Activated gamma-delta T cell treated with anti-CD3 and anti-CD28 coated beads, Interleukin-2, amount 50 U/mL, for 16 hours (primary cell): ENCODE results near the gene KRT74.
A peak's percentile ranks its signal among the peaks of the same experiment; 100 is the strongest.
"Not testable (repeated sequence)": the region's sequence is repeated elsewhere in the genome, so short reads cannot be mapped to it uniquely, and the experiment has no call there.

Experiments
- DNase-seq: peaks from one replicate; pipeline ENCODE4 v3.0.0-alpha.2; 2020; ENCODE audit warnings: low read depth

The KRT74 gene

DNA sequence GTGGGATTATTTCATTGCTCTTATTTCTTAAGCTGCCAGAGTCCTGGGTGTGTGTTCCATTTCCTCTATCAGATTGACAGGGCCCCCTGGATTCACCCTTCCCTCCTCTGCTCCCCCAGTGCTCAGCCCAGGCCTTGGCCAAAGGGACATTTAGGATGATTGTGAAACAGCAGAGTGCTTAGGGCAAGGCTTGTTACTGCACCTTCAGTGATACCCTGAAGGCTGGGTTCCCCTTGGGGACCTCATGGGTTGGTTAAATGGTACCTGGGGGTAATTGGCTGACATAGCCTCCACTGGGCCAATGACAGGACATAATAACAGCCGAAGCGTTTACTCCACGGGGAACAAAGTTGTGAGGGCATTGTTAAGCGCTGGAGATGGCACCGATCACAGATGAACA lies 28.9 kb upstream of the KRT74 start:
- no peak for DNase-seq

DNA sequence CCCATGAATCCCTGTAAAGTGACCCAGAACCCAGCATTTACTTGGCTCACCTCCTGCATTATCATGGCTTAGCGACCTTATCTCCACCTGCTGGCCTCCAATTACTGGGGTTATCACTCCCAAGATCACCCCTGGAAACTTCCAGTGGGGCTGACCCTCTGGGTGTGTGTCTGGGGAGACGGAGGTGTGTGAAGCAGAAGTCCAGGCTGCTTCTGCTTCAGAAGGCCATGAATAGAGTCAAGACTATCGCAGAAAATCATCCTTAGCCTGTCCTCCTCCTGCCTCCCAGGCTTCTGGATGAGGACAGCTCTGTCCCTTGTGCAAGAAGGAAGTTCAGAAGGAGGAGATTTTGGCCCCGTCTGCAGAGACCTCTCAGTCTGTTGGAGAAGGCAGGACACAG lies 28.0 kb upstream of the KRT74 start:
- no peak for DNase-seq

DNA sequence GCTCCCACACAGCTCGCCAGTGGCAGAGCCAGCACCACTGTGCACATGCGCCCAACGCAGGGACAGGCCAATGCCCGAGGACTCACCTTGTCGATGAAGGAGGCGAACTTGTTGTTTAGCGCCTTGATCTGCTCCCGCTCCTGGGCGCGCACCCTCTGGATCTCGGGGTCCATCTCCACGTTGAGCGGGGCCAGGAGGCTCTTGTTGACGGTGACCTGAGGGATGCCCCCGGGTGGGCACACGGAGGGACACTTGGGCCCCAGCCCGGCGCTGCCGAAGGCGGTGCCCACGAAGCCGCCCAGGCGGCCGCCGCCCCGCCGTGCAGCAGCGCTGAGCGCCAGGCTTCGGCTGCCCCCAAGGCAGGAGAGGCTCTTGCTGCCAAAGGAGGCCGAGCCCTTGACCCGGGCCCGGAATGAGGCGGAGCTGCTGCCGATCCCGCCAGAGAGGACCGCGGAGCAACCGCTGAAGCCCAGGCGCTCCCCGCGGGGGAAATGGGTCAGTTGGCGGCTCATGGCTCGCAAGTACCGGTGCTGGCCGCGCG lies 27.4 kb upstream of the KRT74 start, which contains the start of gene KRT72:
Gene KRT72, minus strand, starts transcription at position 523 of the 541 bp plus-strand sequence. Its CDS starts 11 bp downstream, at position 512.
- DNase-seq: no peak

DNA sequence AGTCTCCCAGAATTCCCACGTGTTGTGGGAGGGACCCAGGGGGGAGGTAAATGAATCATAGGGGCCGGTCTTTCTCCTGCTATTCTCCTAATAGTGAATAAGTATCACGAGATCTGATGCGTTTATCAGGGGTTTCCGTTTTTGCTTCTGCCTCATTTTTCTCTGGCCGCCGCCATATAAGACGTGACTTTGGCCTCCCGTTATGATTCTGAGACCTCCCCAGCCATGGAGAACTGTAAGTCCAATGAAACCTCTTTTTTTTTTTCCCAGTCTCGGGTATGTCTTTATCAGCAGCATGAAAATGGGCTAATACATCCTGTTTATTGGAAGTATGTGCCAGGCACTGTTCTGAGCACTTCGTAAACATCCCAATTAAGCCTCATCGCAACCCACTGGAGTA lies 26.8 kb upstream of the KRT74 start:
- DNase-seq: no peak

DNA sequence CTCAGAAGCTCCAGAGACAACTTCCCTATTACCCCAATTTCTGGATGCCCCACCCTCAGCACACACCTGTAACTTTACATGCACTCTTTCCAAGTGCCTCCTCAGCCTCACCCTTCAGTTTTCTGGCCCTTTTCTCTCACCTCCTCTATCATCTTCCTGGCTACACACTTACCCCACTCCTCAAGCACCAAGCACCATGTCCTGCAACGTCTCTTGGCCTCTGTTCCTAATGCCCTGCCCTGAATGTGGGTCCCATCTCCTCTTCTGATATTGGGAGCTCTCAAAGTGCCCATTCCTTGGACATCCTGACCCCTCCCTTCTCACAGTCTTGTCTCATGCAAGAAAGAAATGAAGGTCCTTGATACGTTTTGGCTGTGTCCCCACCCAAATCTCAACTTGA lies 26.4 kb upstream of the KRT74 start:
- no peak for DNase-seq

DNA sequence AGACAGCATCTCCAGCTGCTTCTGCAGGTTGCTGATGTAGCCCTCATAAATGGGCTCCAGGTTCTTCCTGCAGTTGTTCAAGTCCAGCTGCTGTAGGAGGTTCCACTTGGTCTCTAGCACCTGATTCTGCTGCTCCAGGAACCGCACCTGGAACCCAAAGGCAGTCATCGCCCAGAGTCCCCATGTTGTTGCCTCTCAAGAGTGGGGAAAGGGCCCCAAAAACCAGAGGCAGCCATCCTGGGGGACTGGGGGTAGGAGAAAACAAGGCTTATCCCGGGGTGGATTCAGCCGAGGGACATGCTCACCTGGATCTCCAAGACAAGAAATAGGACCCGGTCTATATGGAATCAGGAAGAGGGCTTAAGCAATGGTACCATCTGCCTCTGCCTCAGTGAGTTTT lies 25.3 kb upstream of the KRT74 start:
- no peak for DNase-seq

GRCh38 chr12:52594237-52594636 lies 20.6 kb upstream of the KRT74 start:
- DNase-seq: not testable (repeated sequence)

- no peak for DNase-seq
These were observed 17.9 kb upstream of the KRT74 start for GRCh38 chr12:52591521-52591920.

GRCh38 chr12:52590021-52590420 lies 16.4 kb upstream of the KRT74 start:
- DNase-seq: no peak

- no peak for DNase-seq
These were observed 13.9 kb upstream of the KRT74 start for GRCh38 chr12:52587563-52587962.

DNA sequence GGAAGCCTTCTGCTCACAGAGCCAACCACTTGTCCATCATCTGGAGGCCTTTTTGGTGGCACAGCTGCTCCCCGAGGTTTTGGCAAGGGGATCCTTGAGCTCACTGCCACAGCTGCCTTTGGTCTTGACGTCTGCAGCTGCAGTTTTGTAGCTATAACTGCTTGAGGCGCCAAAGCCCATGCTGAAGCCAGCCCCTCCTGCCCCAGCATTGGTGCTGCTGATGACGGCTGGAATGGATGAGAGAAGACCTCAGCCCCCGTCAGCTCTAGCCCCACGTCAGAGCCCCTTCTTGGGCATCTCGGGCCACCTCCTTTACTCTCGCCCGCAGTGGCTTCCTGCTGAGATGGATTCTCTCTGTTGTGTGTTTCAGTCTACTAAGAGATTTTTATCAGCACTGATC lies 12.3 kb upstream of the KRT74 start:
- DNase-seq: peak; percentile 14

- no peak for DNase-seq
These were observed 11.4 kb upstream of the KRT74 start for GRCh38 chr12:52585066-52585465.

GRCh38 chr12:52584156-52584682 lies 10.6 kb upstream of the KRT74 start:
- no peak for DNase-seq

DNA sequence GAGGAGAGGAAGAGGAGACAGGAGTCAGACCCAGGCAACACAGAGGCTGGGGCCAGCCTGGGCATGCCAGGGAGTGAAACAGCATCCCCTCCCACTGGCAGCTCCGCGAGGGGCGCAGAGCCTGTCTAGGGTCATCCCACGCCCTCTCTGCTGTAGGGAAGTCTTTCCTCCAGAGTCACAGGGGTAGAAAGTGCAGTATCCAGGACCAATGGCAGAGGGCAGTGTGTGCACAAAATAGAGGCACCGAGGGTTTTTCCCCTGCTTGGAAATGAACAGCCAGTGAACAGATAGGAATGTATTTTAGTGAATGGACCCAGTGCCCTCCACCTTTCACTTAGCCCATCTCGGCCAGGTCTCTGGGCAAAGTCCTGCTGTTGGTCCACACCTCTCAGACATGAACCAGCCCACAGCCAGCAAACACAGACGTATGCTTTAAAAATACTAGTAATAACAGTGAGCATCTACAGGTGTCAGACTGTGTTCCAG lies 9.4 kb upstream of the KRT74 start:
- DNase-seq: peak; percentile 39

DNA sequence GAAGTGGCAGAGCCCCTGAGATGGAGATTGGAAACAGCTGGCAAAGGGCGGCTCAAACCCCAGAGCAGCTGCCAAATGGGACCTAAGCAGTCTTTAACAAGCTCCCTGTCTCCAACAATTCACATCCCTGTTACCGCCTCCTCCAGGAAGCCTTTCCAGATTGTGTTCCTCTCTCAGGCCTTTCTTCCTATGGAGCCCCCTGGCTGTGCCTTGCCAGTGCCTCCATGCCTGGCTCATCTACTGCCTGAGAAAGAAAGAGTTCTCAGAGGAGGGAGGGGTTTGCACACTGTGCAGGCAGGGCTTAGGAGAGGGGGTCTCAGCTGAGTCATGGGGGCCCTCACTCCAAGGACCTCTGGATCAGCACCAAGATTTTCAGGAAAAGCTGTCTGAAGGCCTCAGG lies 8.8 kb upstream of the KRT74 start:
- no peak for DNase-seq

DNA sequence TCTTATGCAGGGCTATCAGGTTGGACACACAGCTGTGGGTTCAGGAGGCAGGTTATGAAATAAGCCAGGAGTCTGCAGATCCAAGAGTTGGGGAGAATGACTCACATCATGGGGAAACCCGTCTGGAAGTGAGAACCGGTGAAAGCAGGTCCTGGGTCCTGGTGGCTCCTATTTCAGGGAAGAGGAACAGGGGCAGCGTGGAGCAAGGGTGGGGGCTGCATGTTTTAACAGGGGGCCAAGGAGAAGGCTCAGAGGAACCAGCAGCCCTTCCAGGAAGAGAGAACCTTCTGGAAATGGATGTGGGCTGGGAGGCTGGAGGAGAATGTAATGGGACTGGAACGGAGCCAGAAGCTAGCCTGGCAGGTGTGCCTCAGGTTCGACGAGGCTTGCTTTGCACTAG lies 7.8 kb upstream of the KRT74 start:
- DNase-seq: no peak

DNA sequence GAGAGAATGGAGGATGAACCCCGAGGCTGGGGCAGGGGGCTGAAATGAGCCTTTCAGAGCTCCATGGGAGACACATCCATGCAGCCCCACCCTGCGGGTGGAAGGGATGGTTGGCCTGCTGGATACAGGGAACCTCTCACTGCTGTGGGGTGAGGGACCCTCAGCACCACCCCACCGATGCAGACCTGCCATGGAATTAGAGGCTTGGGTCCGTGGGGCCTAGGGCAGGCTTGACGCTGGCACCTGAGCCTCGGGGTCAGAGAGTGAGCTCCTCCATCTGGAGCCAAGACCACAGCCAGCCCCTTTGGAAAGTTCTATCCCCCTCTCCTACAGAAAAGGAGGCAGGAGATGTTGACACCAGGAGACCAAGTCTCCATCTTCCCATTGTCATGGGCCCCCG lies 7.4 kb upstream of the KRT74 start:
- DNase-seq: no peak

GRCh38 chr12:52580496-52580895 lies 6.9 kb upstream of the KRT74 start:
- DNase-seq: no peak

GRCh38 chr12:52579468-52580465 lies 6.1 kb upstream of the KRT74 start:
- DNase-seq: no peak

DNA sequence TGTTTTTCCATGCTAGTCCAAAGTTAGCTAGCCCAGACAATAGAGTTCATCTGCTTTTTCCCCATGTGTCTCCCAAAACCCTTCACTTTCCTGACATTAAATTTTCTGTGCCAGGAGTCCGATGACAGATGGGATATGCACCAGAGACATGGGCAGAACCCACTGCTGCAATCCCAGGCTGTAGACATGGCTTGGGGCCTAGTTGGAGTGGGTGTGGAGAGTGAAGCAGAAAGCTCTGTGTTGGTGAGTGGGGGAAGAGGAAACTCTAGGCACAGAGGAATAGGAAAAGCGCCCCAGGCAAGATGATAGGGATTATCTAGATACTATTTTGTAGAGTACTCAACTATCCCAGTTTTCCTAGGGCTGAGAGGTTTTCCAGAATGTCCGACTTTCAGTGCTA lies 4.8 kb upstream of the KRT74 start:
- no peak for DNase-seq

GRCh38 chr12:52577316-52577715 lies 3.7 kb upstream of the KRT74 start:
- DNase-seq: no peak

GRCh38 chr12:52575948-52576347 lies 2.3 kb upstream of the KRT74 start:
- no peak for DNase-seq

GRCh38 chr12:52575256-52575655 lies 1.6 kb upstream of the KRT74 start:
- DNase-seq: no peak
